ENCODE data around the gene ARHGEF17.
"Not testable (repeated sequence)": the region's sequence is repeated elsewhere in the genome, so short reads cannot be mapped to it uniquely, and the experiment has no call there.

Gene ARHGEF17

DNA sequence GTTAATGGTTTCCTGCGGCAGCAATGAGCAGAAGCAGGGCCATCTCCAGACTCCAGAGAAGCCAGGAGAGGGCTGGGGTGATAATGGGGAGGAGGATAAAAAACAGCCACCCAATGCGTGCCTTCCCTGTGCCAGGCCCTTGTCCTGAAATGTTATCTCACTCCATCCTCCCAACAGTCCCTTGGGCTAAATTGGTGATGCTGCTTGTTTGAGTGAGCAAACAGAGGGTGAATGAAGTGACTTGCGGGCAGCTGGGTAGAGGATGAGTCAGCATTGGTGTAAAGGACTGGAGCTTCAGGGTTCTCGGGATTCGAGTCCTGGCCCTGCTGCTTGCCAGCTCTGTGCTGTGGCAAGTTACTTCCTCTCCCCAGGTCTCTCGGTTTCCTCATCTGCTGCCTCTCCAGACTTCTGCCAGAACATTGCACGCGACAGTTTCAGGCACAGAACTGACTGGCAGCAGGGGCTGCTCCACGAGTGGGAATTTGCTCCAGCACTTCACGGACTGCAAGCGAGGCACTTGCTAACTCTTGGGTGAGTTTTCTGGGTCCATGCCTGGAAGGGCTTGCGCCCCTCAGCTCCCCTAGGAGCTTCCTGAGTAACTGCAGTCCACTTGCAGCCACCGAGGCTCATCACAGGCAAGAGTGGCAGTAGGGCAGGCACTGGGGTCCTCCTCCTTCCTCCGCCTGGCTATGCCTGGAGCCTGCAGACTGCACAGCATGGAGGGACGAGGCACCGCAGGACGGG, 36.0 kb upstream of the ARHGEF17 start, which contains the start of gene P2RY6:
Gene P2RY6 (plus strand): TSS at position 403 of the 744 bp plus-strand sequence. CDS start 24,181 bp downstream, outside the sequence.
- no peak for DNase-seq (ENCODE audit: low read depth in 2 of 2, low spot score in 1 of 2)

DNA sequence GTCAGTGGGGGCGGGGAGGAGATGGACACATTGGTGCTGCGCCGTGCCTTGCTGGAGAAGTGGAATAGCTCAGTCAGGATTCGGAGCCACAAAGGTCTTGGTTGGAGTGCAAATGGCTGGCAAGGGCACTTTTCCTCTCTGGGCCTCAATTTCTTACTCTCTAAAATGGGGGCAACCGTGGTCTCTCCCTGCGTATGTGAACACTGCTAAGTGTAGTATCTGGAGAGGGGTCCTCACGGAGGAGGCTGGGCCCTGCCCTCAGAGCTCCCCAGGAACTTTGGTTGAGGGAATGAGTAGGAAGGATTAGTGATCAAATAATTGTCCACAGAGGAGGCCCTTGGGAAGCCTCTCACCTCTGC, 35.4 kb upstream of the ARHGEF17 start:
- DNase-seq (ENCODE audit: low read depth in 2 of 2, low spot score in 1 of 2): no peak

- DNase-seq (ENCODE audit: low read depth in 2 of 2, low spot score in 1 of 2): no peak
Measured at GRCh38 chr11:73273222-73273895, 34.7 kb upstream of the ARHGEF17 start.

DNA sequence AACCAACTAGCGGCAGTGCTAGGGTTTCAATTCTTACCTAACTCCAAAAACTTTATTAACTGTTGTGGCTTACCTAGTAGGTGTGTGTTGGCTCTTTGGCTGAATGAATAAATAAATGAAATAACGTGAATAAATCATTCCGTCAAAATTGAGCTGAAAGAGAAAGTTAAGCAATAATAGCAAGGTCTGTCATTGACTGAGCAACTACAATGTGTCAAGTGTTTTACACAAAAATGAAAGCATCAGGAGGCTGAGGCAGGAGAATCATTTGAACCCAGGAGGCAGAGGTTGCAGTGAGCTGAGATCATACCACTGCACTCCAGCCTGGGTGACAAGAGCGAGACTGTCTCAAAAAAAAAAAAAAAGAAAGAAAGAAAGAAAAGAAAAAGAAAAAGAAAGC, 33.9 kb upstream of the ARHGEF17 start:
- not testable (repeated sequence) for DNase-seq (ENCODE audit: low read depth in 2 of 2, low spot score in 1 of 2)

- no peak for DNase-seq (ENCODE audit: low read depth in 2 of 2, low spot score in 1 of 2)
Measured at GRCh38 chr11:73274722-73275380, 33.2 kb upstream of the ARHGEF17 start.

DNA sequence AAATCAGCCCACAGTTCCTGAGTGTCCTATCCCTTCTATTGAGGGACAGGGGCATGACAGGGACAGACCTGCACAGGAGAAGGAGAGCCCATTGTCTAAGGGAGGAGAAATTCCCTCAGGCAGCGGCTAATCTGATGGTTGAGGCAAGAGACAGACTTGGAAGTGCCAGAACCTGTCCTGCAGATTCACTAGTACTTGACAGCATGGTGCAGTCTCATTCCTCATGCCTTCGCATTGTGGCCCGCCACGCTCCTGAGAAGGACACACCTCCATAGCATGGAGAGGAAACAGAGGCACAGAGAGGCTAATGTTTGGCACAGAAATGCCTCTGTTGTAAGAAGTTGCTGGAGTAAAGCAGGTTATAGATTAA, 32.7 kb upstream of the ARHGEF17 start:
- no peak for DNase-seq (ENCODE audit: low read depth in 2 of 2, low spot score in 1 of 2)

DNA sequence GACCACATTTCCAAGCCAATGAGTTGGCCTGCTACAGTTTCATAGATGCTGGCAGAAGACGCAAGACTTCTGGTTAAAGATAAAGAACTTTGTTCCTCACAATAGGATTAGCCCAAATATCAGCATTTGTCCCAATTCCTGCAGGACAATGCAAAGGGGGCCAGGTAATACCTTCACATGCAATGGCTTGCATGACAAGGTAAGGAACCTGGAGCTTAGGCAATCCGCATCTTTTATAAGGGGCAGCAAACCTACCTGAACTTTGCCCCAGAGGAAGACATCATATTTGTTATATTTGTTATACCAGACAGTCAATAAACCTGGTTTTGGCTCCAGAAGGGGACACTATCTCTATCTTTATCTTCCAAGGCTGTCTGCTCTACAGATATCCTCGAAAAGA, 30.6 kb upstream of the ARHGEF17 start:
- no peak for DNase-seq (ENCODE audit: low read depth in 2 of 2, low spot score in 1 of 2)

GRCh38 chr11:73280626-73281025, 27.4 kb upstream of the ARHGEF17 start:
- no peak for DNase-seq (ENCODE audit: low read depth in 2 of 2, low spot score in 1 of 2)

- DNase-seq (ENCODE audit: low read depth in 2 of 2, low spot score in 1 of 2): no peak
Measured at GRCh38 chr11:73281201-73281741, 26.8 kb upstream of the ARHGEF17 start.

GRCh38 chr11:73281796-73282660, 26.0 kb upstream of the ARHGEF17 start:
- no peak for DNase-seq (ENCODE audit: low read depth in 2 of 2, low spot score in 1 of 2)

DNA sequence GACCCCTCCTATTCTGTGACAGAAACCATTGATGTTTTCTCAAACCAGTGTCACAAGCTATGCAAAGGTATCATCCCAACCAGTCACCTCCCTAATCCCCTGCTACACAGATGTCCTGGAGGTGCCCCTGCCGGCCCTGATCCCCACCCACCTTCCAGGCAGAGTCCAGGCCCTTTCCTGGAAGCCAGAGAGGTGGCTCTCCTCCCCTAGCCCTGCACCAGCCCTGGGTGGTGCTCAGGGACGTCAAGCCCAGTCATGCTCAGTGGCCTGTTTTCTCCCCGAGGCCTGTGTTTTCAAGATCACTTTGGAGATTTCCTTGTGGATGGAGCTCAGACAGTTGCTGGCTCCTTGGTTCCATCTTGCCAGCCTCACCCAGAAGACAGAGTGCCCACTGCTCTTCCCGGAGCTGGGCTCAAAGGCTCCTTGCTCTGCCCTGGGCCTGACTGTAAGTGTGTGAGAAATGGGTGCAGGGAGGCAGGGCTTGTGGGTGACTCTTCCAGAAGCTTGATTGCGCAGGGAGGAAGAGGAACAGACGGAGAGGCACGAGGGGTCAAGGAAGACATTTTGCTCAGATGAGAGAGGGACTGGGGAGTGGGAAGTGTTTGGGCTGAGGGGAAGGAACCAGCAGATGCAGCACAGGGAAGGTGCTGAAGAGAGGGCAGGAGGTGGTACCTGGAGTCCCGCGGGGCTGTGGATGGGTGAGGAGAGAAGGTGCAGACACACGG, 24.6 kb upstream of the ARHGEF17 start:
- DNase-seq (ENCODE audit: low read depth in 2 of 2, low spot score in 1 of 2): no peak

DNA sequence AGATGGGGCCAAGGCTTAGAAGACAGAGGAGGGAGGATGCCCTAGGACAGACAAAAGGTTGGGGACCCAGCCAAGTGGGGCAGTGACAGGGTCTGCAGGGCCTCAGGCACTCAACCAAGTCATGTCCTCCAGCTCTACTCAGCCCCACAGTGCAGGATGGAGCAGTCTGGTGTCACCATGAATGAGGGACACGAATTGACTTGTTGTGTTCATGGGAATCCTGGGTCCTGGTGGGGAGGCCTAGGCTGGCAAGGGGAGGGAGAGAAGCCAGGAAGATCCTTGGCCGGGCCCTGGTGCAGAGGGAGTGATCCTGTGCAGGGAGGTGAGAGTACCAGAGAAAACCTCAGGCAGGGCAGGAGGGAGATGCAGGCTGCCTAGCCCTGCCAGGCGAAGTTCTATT, 24.0 kb upstream of the ARHGEF17 start:
- no peak for DNase-seq (ENCODE audit: low read depth in 2 of 2, low spot score in 1 of 2)

DNA sequence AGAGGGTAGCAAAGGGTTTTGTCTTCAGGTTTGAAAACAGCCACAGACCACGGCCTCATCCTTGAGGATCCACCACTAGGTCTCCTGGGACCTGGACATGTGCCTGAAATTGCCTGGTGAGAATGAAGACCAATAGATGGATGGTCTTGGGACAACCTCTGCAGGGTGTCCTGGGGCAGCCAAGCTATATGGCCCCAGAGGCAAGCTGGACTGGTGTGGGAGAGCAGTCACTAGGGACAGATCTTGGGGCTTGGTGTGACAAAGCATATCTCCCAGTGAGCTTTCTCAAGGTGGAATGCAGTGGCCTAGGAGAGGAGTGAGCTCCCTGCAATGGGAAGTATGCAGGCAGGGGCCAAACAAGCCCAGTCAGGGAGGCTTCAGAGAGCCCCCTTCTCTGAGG, 22.4 kb upstream of the ARHGEF17 start:
- no peak for DNase-seq (ENCODE audit: low read depth in 2 of 2, low spot score in 1 of 2)

DNA sequence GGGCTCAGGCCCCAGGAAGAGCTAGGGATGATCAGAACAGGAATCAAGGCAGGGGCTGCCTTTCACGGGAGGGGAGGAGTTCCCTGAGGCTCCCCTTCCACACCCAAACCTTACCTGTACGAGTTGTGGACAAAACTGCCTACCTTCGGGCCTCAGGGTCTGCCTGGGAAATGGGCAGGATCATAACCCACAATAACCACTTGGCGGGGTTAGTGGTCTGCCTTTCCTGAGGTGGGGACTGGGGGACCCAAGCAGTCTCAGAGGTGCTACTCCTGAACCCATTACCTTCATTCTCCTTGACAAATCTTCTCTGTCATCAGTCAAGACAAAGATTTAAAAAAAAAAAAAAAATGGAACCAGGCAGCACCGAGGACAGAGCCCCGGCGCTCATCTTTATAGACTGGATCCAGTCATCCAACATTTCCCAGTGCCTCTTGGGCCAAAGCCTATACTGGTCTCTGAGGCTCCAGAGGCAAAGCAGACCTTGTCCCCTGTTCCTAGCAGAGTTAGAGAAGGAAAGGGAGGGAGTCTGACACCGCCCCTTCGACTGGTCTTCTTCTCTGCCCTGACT, 21.8 kb upstream of the ARHGEF17 start:
- DNase-seq (ENCODE audit: low read depth in 2 of 2, low spot score in 1 of 2): no peak

GRCh38 chr11:73287400-73288101, 20.5 kb upstream of the ARHGEF17 start:
- DNase-seq (ENCODE audit: low read depth in 2 of 2, low spot score in 1 of 2): no peak

DNA sequence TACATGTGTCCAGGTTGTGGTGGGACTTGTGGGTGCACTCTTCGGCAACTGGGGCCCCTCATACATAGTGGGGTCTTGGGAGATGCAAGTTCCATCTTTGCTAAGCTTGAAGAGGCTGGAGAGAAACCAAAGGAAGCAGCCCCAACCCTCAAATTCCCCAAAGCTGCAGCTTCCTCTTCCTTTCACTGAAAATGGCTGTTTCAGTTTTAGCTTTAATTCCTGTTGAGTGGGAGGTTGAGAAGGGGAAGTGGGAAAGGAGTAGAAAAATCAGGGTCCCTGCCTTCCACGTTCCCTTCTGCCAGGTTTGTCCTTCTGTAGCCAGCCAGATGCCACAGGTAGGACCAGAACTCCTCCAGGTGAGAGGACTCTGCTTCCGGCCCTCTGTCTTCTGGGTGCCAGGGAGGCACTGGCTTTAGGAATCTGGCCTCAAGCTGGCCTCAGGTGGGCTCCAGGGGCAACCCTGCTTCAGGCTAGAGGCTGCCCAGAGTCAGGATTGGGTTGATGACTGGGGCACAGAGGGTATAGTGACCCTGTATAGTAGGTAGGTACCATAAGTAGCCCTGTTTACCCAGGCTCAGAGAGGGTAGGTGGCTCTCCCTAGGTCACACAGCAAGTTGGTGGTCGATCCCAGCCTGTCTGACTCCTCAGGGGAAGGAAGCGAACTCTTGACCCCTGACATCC, 19.7 kb upstream of the ARHGEF17 start:
- DNase-seq (ENCODE audit: low read depth in 2 of 2, low spot score in 1 of 2): no peak

DNA sequence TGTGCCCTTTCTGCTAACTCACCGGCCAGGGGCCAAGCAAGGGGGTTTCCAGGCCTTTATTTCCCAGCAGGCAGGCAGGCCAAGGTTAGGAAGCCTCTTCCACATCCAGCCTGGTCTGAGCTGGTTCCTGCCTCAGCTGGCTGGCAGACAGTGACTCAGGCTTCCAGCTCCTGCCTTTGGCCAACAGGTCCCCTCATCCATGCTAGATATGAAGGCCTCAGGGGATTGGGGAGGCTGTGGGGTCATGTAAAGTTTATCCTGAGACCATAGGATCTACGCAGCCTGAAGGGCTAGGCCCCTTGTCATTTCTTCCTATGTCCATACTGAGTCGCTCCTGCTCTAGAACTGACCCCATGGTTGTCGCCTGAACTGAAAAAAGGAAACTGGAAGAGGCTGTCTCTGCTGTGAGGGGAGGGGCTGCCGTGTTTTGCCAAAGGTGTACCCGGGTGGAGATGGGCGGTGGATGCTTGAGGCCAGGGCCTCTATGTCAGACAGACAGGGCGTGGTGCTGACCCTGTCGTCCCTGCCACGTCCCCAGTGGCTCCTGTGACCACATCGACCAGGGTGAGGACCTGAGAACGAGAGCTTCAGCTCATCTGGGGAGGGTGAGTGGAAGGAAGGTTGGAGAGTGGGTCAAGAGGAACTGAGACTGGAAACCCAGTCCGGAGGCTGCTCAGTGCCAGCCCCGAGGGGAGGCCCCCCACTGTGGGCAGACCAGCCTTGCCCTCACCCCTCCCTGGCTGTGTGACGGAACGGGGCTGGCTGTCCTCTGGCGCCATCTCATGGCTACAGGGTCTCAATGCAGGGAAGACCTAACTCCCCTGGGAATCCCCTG, 19.0 kb upstream of the ARHGEF17 start:
- peak in 1 of 2 donors; percentile 6 for DNase-seq (ENCODE audit: low read depth in 2 of 2, low spot score in 1 of 2)

- no peak for DNase-seq (ENCODE audit: low read depth in 2 of 2, low spot score in 1 of 2)
Measured at GRCh38 chr11:73290536-73290935, 17.5 kb upstream of the ARHGEF17 start.
